Measurements from ENCODE around the gene PDE1C.

PDE1C gene

GRCh38 chr7:31788883-31789680 lies 281.1 kb downstream of the PDE1C start:
- FAIRE-seq (no peak), DNase-seq (ENCODE audit: insufficient read length, low spot score) (no peak)

GRCh38 chr7:31788445-31788844 lies 281.8 kb downstream of the PDE1C start:
- DNase-seq (ENCODE audit: insufficient read length, low spot score) (no peak), FAIRE-seq (no peak)

GRCh38 chr7:31786326-31786725 lies 283.9 kb downstream of the PDE1C start:
- FAIRE-seq, result no peak
- no peak for DNase-seq (ENCODE audit: insufficient read length, low spot score)

GRCh38 chr7:31785101-31785500 lies 285.1 kb downstream of the PDE1C start:
- FAIRE-seq (no peak), DNase-seq (ENCODE audit: insufficient read length, low spot score) (no peak)

GRCh38 chr7:31783221-31783620 lies 287.0 kb downstream of the PDE1C start:
- FAIRE-seq (no peak), DNase-seq (ENCODE audit: insufficient read length, low spot score) (no peak)

- FAIRE-seq (peak; percentile 89), DNase-seq (ENCODE audit: insufficient read length, low spot score) (peak; percentile 36)
Observed at GRCh38 chr7:31782411-31782991, 287.7 kb downstream of the PDE1C start.

- no peak for FAIRE-seq
- DNase-seq (ENCODE audit: insufficient read length, low spot score), result no peak
Observed at GRCh38 chr7:31778296-31778695, 291.9 kb downstream of the PDE1C start.

- DNase-seq (ENCODE audit: insufficient read length, low spot score) (no peak), FAIRE-seq (no peak)
Observed at GRCh38 chr7:31776616-31777015, 293.6 kb downstream of the PDE1C start.

GRCh38 chr7:31775556-31775955 lies 294.7 kb downstream of the PDE1C start:
- DNase-seq (ENCODE audit: insufficient read length, low spot score) (no peak), FAIRE-seq (no peak)

GRCh38 chr7:31772211-31772610 lies 298.0 kb downstream of the PDE1C start:
- FAIRE-seq (no peak), DNase-seq (ENCODE audit: insufficient read length, low spot score) (no peak)

GRCh38 chr7:31767686-31768358 lies 302.4 kb downstream of the PDE1C start:
- FAIRE-seq (no peak), DNase-seq (ENCODE audit: insufficient read length, low spot score) (no peak)

- no peak for FAIRE-seq
Observed at GRCh38 chr7:31764462-31764861, 305.7 kb downstream of the PDE1C start.

GRCh38 chr7:31763548-31763947 lies 306.7 kb downstream of the PDE1C start:
- DNase-seq (ENCODE audit: insufficient read length, low spot score), result no peak
- FAIRE-seq, result no peak

More at GRCh38 chr7:31764462-31764861, 305.7 kb downstream of the PDE1C start:
- DNase-seq (ENCODE audit: insufficient read length, low spot score), result no peak

- DNase-seq (ENCODE audit: insufficient read length, low spot score), result no peak
- no peak for FAIRE-seq
Observed at GRCh38 chr7:31761646-31762045, 308.6 kb downstream of the PDE1C start.

GRCh38 chr7:31758755-31759154 lies 311.5 kb downstream of the PDE1C start:
- FAIRE-seq (no peak), DNase-seq (ENCODE audit: insufficient read length, low spot score) (no peak)

GRCh38 chr7:31751726-31752125 lies 318.5 kb downstream of the PDE1C start:
- FAIRE-seq, result no peak
- no peak for DNase-seq (ENCODE audit: insufficient read length, low spot score)

- FAIRE-seq (no peak), DNase-seq (ENCODE audit: insufficient read length, low spot score) (no peak)
Observed at GRCh38 chr7:31748084-31748483, 322.1 kb downstream of the PDE1C start.

GRCh38 chr7:31747553-31747952 lies 322.7 kb downstream of the PDE1C start:
- FAIRE-seq, result no peak
- DNase-seq (ENCODE audit: insufficient read length, low spot score), result no peak

- peak; percentile 78 for FAIRE-seq
- peak; percentile 15 for DNase-seq (ENCODE audit: insufficient read length, low spot score)
Observed at GRCh38 chr7:31744294-31744874, 325.8 kb downstream of the PDE1C start.

GRCh38 chr7:31741852-31742251 lies 328.4 kb downstream of the PDE1C start:
- DNase-seq (ENCODE audit: insufficient read length, low spot score) (no peak), FAIRE-seq (no peak)

Data from GM19239 (cell line).